IPS-11a (cell line): ENCODE data around the gene CAMK2A.

Source experiments
- H3K4me3 ChIP-seq: one replicate; pipeline ENCODE4 v1.5.1; 2013; ENCODE audit warnings: low read depth, low read length, control low read depth

The CAMK2A gene

GRCh38 chr5:150317048-150318003, 27.8 kb upstream of the CAMK2A start:
- H3K4me3 ChIP-seq: no peak overlapping the region

- no peak overlapping the region for H3K4me3 ChIP-seq
These were observed 26.7 kb upstream of the CAMK2A start for GRCh38 chr5:150316320-150316719.

- no peak overlapping the region for H3K4me3 ChIP-seq
These were observed 25.7 kb upstream of the CAMK2A start for GRCh38 chr5:150315245-150315644.

GRCh38 chr5:150313921-150314716, 24.5 kb upstream of the CAMK2A start:
- H3K4me3 ChIP-seq: no peak overlapping the region

- no peak overlapping the region for H3K4me3 ChIP-seq
These were observed 23.9 kb upstream of the CAMK2A start for GRCh38 chr5:150313501-150313900.

- H3K4me3 ChIP-seq: no peak overlapping the region
These were observed 22.9 kb upstream of the CAMK2A start for GRCh38 chr5:150312518-150312917.

GRCh38 chr5:150311015-150311692, 21.6 kb upstream of the CAMK2A start:
- no peak overlapping the region for H3K4me3 ChIP-seq

GRCh38 chr5:150310246-150310645, 20.7 kb upstream of the CAMK2A start:
- H3K4me3 ChIP-seq: no peak overlapping the region

- no peak overlapping the region for H3K4me3 ChIP-seq
These were observed 20.3 kb upstream of the CAMK2A start for GRCh38 chr5:150309886-150310239.

- H3K4me3 ChIP-seq: no peak overlapping the region
These were observed 19.7 kb upstream of the CAMK2A start for GRCh38 chr5:150309101-150309885.

- H3K4me3 ChIP-seq: no peak overlapping the region
These were observed 18.2 kb upstream of the CAMK2A start for GRCh38 chr5:150307617-150308426.

GRCh38 chr5:150306775-150307174, 17.2 kb upstream of the CAMK2A start:
- H3K4me3 ChIP-seq: no peak overlapping the region

GRCh38 chr5:150305557-150305956, 16.0 kb upstream of the CAMK2A start:
- H3K4me3 ChIP-seq: no peak overlapping the region

GRCh38 chr5:150305095-150305494, 15.5 kb upstream of the CAMK2A start:
- H3K4me3 ChIP-seq: no peak overlapping the region

- H3K4me3 ChIP-seq: no peak overlapping the region
These were observed 15.0 kb upstream of the CAMK2A start for GRCh38 chr5:150304481-150305081.

- no peak overlapping the region for H3K4me3 ChIP-seq
These were observed 14.2 kb upstream of the CAMK2A start for GRCh38 chr5:150303660-150304386.

- H3K4me3 ChIP-seq: peak overlapping the region; percentile 54
These were observed 13.6 kb upstream of the CAMK2A start for GRCh38 chr5:150303070-150303615.

GRCh38 chr5:150302301-150303069, 12.9 kb upstream of the CAMK2A start, which contains the start of gene ARSI:
Gene ARSI, minus strand, starts transcription at chr5:150302905. Its CDS starts 532 bp downstream, at chr5:150302373.
- peak within 1 kb of the TSS; percentile 54 for H3K4me3 ChIP-seq
